GM21423 (cell line): ENCODE data around the gene FAM72A.
"Not testable (repeated sequence)": the region's sequence is repeated elsewhere in the genome, so short reads cannot be mapped to it uniquely, and the experiment has no call there.

Source experiments
- ATAC-seq: cut with Tn5 transposase; IDR thresholded peaks from one replicate; pipeline ENCODE4 v1.9.1; 2021; ENCODE audit warnings: mild to moderate bottlenecking, moderate library complexity; ENCODE audit not compliant: unreplicated experiment

FAM72A gene

DNA sequence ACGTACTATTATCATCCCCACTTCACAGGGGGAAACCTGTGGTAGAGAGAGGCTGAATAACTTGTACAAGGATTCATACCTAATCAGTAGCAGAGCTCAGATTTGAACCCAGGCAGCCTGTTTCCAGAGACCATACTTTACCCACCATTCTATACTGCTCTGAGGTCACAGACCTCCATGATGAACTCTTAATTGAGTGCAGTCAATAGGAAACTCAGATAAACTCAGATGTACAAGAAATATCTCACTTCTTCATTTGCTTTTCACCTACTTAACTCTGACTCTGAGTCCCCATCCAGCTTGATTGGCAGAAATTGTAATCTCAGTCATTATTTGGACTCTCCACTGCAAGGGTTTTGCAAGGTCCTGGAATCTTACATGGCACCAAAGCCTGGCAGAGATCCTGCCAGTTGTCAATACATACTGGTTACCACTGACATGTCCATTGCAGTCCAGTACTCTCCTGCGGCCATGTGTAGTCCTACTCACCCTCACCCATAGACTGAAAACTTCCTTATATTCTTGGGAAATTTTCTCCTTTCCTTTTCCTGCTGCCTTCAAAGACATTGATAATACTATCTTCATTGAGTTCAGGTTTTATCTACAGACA, 29.4 kb downstream of the FAM72A start:
- not testable (repeated sequence) for ATAC-seq

DNA sequence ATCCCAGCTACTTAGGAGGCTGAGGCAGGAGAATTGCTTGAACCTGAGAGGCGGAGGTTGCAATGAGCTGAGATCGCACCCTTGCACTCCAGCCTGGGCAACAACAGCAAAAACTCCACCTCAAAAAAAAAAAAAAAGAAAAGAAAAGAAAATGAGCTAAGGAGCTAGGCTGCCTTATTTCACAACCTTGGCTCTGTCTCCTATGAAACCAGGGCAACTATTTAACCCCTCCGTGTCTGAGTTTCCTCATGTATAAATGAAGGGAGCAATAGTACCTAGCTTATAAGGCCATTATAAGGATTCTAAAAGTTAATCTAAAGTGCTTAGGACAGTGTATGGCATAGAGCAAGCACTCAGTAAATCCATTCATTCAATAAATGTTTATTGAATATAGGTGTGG, 32.8 kb downstream of the FAM72A start:
- not testable (repeated sequence) for ATAC-seq

DNA sequence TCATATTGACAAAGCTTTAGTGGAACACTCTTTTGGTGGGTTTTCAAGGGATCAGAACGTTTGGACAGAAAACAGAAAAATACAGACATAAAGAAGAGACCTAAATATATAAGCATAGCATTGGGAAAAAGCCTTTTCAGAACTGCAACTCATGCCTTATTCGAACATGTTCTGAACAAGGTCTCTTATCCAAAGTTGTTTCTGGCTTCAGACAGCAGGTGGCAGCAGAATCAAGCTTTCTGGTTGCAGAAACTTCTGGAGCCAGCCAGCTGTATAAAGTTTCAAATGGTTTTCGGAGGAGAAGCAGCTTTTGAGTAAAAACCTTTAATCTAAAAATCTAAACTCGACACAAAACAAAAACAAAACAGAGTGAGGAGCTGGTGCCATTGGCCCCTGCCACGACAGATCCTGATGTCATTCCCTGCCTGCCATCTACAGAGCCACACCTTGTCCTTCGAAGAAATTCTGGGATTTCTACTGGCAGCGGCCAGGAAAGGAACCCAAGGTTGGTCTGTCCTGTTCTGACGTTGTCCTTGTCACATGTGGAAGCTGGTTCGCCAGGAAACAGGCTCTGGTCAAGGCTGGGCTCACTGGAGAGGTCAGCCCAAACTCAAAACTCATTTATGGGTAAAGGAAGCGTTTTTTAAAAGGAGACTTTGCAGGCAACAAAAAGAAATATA, 35.1 kb downstream of the FAM72A start:
- not testable (repeated sequence) for ATAC-seq

DNA sequence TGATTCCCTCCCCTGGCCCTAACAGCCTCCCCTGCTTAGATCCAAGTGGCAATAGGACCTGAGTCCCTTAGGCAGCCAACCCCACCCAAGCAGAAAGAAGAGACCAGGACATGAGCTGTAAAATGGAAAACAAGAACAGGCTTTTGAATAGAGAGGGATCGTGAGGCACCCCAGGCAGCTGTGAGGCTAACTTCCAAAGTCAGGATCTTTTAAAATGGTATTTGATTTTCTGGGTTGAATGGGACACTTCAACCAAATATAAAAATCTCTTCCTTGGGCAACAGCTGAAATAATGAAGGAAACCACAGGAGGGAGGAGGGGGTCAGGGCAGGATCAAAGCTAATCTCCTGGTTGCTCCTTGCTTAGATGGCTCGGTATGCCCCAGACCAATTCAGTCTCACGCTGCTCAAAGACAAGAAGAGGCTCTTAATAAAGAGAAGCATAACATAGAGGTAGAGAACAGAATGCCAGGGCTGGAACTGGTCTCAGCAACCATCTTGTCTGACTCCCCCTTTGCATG, 56.8 kb downstream of the FAM72A start:
- ATAC-seq = no peak

DNA sequence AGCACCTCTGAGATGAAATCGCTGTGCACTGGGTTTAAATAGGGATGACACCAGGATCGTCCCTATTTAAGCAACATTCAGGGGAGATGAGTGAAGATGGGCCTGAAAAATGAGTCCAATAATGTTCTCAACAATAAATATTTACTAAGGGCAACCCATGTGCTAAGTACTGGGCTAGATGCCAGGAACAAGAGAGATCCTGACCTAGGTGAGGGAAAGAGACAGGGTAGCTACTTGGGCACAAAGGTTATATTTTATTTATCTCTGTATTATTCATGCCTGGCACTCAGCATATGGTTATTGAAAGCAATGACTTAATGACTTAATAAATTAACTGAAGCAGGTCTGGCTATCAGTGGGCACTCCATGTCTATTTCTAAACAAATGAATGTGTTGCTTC, 58.0 kb downstream of the FAM72A start:
- no peak for ATAC-seq

DNA sequence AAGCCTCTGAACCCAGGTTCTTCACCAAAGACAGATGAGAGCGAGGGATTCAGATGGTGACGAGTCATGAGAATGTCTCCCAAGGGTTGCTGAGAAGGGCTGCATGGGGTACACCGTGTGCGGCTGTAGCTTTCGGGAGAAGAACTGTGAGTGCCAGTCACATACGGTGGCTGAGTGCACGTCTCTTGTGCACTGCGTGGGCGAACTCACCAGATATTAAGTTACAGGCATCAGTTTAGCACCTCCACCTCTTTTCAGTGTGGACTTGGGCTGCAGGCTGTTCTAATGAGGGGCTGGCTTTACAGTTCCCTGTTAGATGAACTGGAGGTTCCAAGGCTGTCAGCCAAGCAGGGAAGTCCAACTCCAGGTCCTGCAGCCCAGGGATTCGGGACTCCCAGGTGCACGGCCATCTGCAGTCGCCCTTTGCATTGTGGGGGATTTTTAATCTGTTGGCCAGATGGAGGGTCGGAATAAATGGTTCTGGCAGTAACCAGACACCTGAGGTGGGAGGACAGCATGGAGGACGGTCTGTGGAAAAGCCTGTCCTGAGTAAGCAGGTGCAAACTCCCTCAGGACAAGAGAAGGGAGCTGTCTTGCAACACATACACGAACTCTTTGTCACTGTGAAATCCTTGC, 59.0 kb downstream of the FAM72A start:
- no peak for ATAC-seq

DNA sequence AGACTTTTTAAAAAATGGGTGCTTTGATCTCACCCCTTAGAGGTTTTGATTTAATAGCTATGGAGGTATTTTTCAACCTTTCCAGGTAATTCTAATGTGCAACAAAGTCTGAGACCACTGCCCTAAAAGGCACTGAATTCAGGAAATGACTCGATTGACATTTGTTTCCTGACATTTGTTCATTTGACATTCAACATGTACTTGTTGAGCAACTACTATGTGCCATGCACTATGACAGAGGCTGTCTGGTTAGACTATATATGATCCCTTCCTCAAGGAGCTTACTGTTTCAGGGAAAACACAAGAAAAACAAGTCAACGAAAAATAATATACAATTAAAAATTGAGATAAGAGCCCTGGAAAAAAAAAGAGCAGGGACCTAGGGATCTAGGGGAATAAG, 59.9 kb downstream of the FAM72A start:
- no peak for ATAC-seq

DNA sequence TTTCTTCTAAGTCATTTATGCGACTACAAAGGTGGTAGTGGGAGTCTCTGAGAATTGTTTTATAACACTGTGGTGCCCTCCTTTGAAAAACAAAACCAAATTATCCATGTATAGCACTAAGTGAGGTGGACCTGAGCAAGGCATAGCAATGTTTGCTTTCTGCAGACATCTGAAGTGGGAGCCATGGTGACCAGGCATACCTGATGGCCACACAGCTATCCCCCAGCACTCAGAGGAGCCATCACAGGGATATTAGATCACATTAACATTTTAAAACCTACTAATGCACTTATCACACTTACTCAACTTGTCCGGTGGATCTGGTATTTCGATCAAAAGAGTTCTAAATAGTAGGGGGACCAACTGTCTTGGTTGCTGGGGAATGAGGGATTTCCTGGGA, 60.6 kb downstream of the FAM72A start:
- no peak for ATAC-seq

DNA sequence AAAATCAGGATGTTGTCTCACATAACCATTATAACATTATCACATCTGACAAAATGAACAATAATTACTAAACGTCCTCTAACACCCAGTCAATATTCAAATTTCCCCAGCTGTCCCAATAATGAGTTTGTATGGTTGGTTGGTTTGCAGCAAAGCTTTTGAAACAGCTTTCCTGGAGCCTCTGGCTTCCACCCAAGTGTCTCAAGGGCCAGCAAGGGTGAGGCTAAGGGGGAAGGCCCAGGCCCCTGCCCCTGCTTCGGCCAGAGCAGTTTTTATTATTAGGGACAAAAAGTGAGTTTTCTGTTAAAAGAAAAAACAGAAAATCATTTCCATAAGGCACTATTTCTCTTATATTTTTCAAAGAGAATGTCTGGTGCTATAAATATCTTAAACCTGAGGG, 66.4 kb downstream of the FAM72A start:
- no peak for ATAC-seq
